ENCODE results near the gene MAGI2. TPM values are rescaled to one million over a fixed set of nuclear protein-coding genes. Genes with fewer than 3 reads are reported as not detected.

MAGI2 gene
- total RNA-seq, 1 experiment from 2014 or later, result 14.3 TPM

GRCh38 chr7:77993838-77994237 is 1459.6 kb downstream of the MAGI2 start:
- no peak overlapping the region for H4K91ac ChIP-seq (ENCODE audit: insufficient read length, low read depth, low read length)
- no peaks in the 10 kb centered on the region for H3K27me3 ChIP-seq (ENCODE audit: insufficient read depth, low read length)
- no peaks in the 10 kb centered on the region; a peak in 1 of 7 replicates for H3K36me3 Mint-ChIP-seq (ENCODE audit: insufficient read depth in 1 of 3, low read depth in 3 of 3)
- H3K27ac Mint-ChIP-seq, result no peak overlapping the region
- H2BK15ac ChIP-seq (ENCODE audit: low read depth, low read length), result no peak overlapping the region
- no peak overlapping the region for H3T11ph ChIP-seq (ENCODE audit: low read length)
- DNase-seq, result no peak
- no peaks in the 10 kb centered on the region for H3K79me2 ChIP-seq (ENCODE audit: insufficient read depth, low read length)
- H3K27ac ChIP-seq (ENCODE audit: insufficient read length, low read depth, low read length), result no peak overlapping the region
- H3K4ac ChIP-seq (ENCODE audit: low read depth, low read length), result no peak overlapping the region
- H3K23ac ChIP-seq (ENCODE audit: insufficient read length, low read depth, low read length), result no peak overlapping the region
- H3K9ac ChIP-seq (ENCODE audit: extremely low read depth, insufficient read length, low read length), result no peak overlapping the region
- H4K5ac ChIP-seq (ENCODE audit: insufficient read length, low read depth, low read length), result no peak overlapping the region
- H4K20me1 ChIP-seq (ENCODE audit: control insufficient read depth, insufficient read depth, insufficient read length), result no peaks in the 10 kb centered on the region
- H3K56ac ChIP-seq (ENCODE audit: insufficient read length, low read depth, low read length), result no peak overlapping the region
- no peak overlapping the region for H2AFZ ChIP-seq (ENCODE audit: low read length)
- H2AK5ac ChIP-seq (ENCODE audit: insufficient read length, low read length), result no peak overlapping the region
- no peaks in the 10 kb centered on the region for H3K9me3 ChIP-seq (ENCODE audit: control insufficient read depth, low read depth, low read length)
- no peaks in the 10 kb centered on the region for H3K4me1 ChIP-seq (ENCODE audit: insufficient read depth, low read length)
- H3K27me3 Mint-ChIP-seq (ENCODE audit: low read depth), result peaks cover 4% of the 10 kb centered on the region; the same call in 1 of the 2 replicates
- no CpG with 5 or more reads among the region's 3 CpGs for WGBS (ENCODE audit: extremely low coverage, insufficient read length, low lambda C conversion rate)
- H3K79me1 ChIP-seq (ENCODE audit: insufficient read depth, low read depth, low read length, poor library complexity, severe bottlenecking), result no peaks in the 10 kb centered on the region
- H2BK20ac ChIP-seq (ENCODE audit: low read depth, low read length, poor library complexity, severe bottlenecking), result no peak overlapping the region
- H3K18ac ChIP-seq (ENCODE audit: insufficient read length, low read depth, low read length), result no peak overlapping the region
- no peak for TF ChIP-seq CTCF (conservative IDR thresholded peaks at IDR 0.05)
- H3K14ac ChIP-seq (ENCODE audit: insufficient read depth, low read length), result no peak overlapping the region
- H3K23me2 ChIP-seq (ENCODE audit: insufficient read length, low read depth, low read length, poor library complexity, severe bottlenecking), result no peaks in the 10 kb centered on the region
- H2BK120ac ChIP-seq (ENCODE audit: low read depth, low read length, poor library complexity, severe bottlenecking), result no peak overlapping the region
- no peak overlapping the region for H3K4me2 ChIP-seq (ENCODE audit: insufficient read depth, insufficient read length, low read length)
- no peak overlapping the region for H3K4me3 Mint-ChIP-seq
- no peaks in the 10 kb centered on the region; a peak in 1 of 5 replicates for H3K9me3 Mint-ChIP-seq
- H3K4me1 Mint-ChIP-seq, result peaks cover 27 to 33% of the 10 kb centered on the region in 2 experiments
- no peak overlapping the region for H2BK12ac ChIP-seq (ENCODE audit: insufficient read length, low read depth, low read length)
- no peak overlapping the region for H2BK5ac ChIP-seq (ENCODE audit: insufficient read length, low read length)
- H4K8ac ChIP-seq (replicated peaks; ENCODE audit: insufficient read length, low read depth, low read length), result no peak overlapping the region
